Iris pigment epithelial cell (primary cell): ENCODE measurements around the gene BRD2.

Source experiments
- DNase-seq: peaks from one replicate; pipeline ENCODE4 v3.0.0-alpha.2; 2011; ENCODE audit warnings: low read depth

BRD2 gene

GRCh38 chr6:33029328-33030184 is 61.2 kb downstream of the BRD2 start:
- DNase-seq, result peak; percentile 32

GRCh38 chr6:33030245-33030644 is 61.9 kb downstream of the BRD2 start:
- no peak for DNase-seq
